NCI-H2227 (cell line): ENCODE measurements around the gene DAG1.
A peak's percentile ranks its signal among the peaks of the same experiment; 100 is the strongest.

ENCODE experiments used
- DNase-seq: peaks from one replicate; lab custom pipeline; 2025; ENCODE audit not compliant: unreplicated experiment; lab: John Stamatoyannopoulos, UW

Gene DAG1

GRCh38 chr3:49552087-49552486 is 82.0 kb downstream of the DAG1 start:
- DNase-seq = no peak

GRCh38 chr3:49553324-49553691 is 83.2 kb downstream of the DAG1 start:
- peak; percentile 22 for DNase-seq

GRCh38 chr3:49553692-49554632 is 83.9 kb downstream of the DAG1 start, which contains the start of gene BSN:
BSN (plus strand) TSS chr3:49554477; CDS start chr3:49554603, 126 bp downstream.
- peak; percentile 95 for DNase-seq

- DNase-seq = no peak
Measured at GRCh38 chr3:49554633-49555265, 84.7 kb downstream of the DAG1 start.

- DNase-seq = no peak
Measured at GRCh38 chr3:49556500-49557275, 86.6 kb downstream of the DAG1 start.

- no peak for DNase-seq
Measured at GRCh38 chr3:49563040-49563578, 93.0 kb downstream of the DAG1 start.

GRCh38 chr3:49563766-49564165 is 93.7 kb downstream of the DAG1 start:
- DNase-seq = no peak

GRCh38 chr3:49566312-49566711 is 96.2 kb downstream of the DAG1 start:
- no peak for DNase-seq

GRCh38 chr3:49567406-49567805 is 97.3 kb downstream of the DAG1 start:
- no peak for DNase-seq

GRCh38 chr3:49568965-49569364 is 98.9 kb downstream of the DAG1 start:
- DNase-seq = no peak

- DNase-seq = no peak
Measured at GRCh38 chr3:49570028-49570654, 100.1 kb downstream of the DAG1 start.

- no peak for DNase-seq
Measured at GRCh38 chr3:49582177-49582576, 112.1 kb downstream of the DAG1 start.
